ENCODE results near the gene BHLHE40. TPM values are rescaled to one million over a fixed set of nuclear protein-coding genes. Genes with fewer than 3 reads are reported as not detected.

The BHLHE40 gene
- total and polyA plus RNA-seq, 2 of the 8 experiments (the other 6 are each of a cell fraction or from before 2014, with no cell fraction given) = 1.5 to 2.2 TPM

- TF ChIP-seq SIN3A (conservative IDR thresholded peaks at IDR 0.05 in 1 of 2, IDR thresholded peaks at IDR 0.05 in 1 of 2; ENCODE audit: low read depth in 1 of 2, low read length in 2 of 2) (peak in 1 of 2 experiments; percentile 71; a peak in 2 of 4 replicates), ASH2L (IDR thresholded peaks at IDR 0.05; ENCODE audit: low read length) (peak; percentile 43), RBBP5 (IDR thresholded peaks at IDR 0.05; ENCODE audit: borderline replicate concordance, low read depth, low read length) (no peak), CTCF (IDR thresholded peaks at IDR 0.05; ENCODE audit: control extremely low read depth in 1 of 3, insufficient read depth in 1 of 3, low read depth in 1 of 3, low read length in 3 of 3) (peak; percentile 80 to 94 (median 88)), EZH2 (IDR thresholded peaks at IDR 0.05; ENCODE audit: low read depth, low read length, severe bottlenecking) (peak; percentile 69), POLR2AphosphoS5 (IDR thresholded peaks at IDR 0.05; ENCODE audit: low read depth, low read length) (no peak; the same call in 1 of the 2 replicates), BACH1 (IDR thresholded peaks at IDR 0.05; ENCODE audit: low read length) (peak; percentile 75), RAD21 (IDR thresholded peaks at IDR 0.05 in 1 of 2, conservative IDR thresholded peaks at IDR 0.05 in 1 of 2; ENCODE audit: low read depth in 2 of 2, low read length in 2 of 2) (peak; percentile 63 to 71), SUZ12 (IDR thresholded peaks at IDR 0.05; ENCODE audit: low read length) (peak; percentile 19; the same call in 1 of the 2 replicates)
- TF ChIP-seq, protein P1, sequence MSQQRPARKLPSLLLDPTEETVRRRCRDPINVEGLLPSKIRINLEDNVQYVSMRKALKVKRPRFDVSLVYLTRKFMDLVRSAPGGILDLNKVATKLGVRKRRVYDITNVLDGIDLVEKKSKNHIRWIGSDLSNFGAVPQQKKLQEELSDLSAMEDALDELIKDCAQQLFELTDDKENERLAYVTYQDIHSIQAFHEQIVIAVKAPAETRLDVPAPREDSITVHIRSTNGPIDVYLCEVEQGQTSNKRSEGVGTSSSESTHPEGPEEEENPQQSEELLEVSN (IDR thresholded peaks at IDR 0.05) = no peak
These were observed 1.3 kb downstream of the BHLHE40 start (continued) for GRCh38 chr3:4980229-4981203.
